OCI-LY3 (cell line): Measurements from ENCODE around the gene SECISBP2.

Experiments used
- H2AFZ ChIP-seq: fragments of 200-600, 300-600 bp; shearing (Covaris generic); 2 replicates; pipeline ENCODE4 v1.6.0; 2014; ENCODE audit warnings: antibody characterized with exemption, low read depth, low read length
- H3K27ac ChIP-seq: fragments of 200-600, 300-600 bp; sonication (generic); 2 replicates; pipeline ENCODE4 v1.5.1; 2014; ENCODE audit warnings: mild to moderate bottlenecking, low read length, moderate library complexity, mixed read lengths
- H3K27me3 ChIP-seq: fragments of 200-600, 300-600 bp; sonication (generic); 2 replicates; pipeline ENCODE4 v1.6.1; 2014; ENCODE audit warnings: low read depth, low read length, mixed read lengths
- H3K36me3 ChIP-seq: fragments of 200-600, 300-600 bp; sonication (generic); replicated peaks from 2 replicates; pipeline ENCODE3; 2014; ENCODE audit warnings: low read depth, low read length, mixed read lengths
- H3K4me1 ChIP-seq: fragments of 300-600, 200-600 bp; sonication (generic); 2 replicates; pipeline ENCODE4 v1.6.1; 2014; ENCODE audit warnings: low read length, mixed read lengths
- H3K4me2 ChIP-seq: fragments of 200-600, 300-600 bp; sonication (generic); 2 replicates; pipeline ENCODE4 v1.6.1; 2014; ENCODE audit warnings: low read length, mixed read lengths
- H3K4me3 ChIP-seq: fragments of 300-600, 200-600 bp; sonication (generic); 2 replicates; pipeline ENCODE4 v1.5.1; 2014; ENCODE audit warnings: antibody characterized with exemption, mild to moderate bottlenecking, low read length, moderate library complexity
- H3K79me2 ChIP-seq: fragments of 300-600, 200-600 bp; shearing (Covaris generic); 2 replicates; pipeline ENCODE4 v1.6.1; 2014; ENCODE audit warnings: mild to moderate bottlenecking, low read length, mixed read lengths
- H3K9ac ChIP-seq: fragments of 300-600, 200-600 bp; shearing (Covaris generic); 2 replicates; pipeline ENCODE4 v1.6.0; 2014; ENCODE audit warnings: mild to moderate bottlenecking, low read length, moderate library complexity
- H3K9me3 ChIP-seq: fragments of 200-600, 300-600 bp; shearing (Covaris generic); 2 replicates; pipeline ENCODE4 v1.6.1; 2014; ENCODE audit warnings: low read length, mixed read lengths; ENCODE audit not compliant: insufficient read depth
- H4K20me1 ChIP-seq: fragments of 200-600, 300-600 bp; sonication (generic); 2 replicates; pipeline ENCODE4 v1.6.1; 2016; ENCODE audit warnings: low read length, mixed read lengths; ENCODE audit not compliant: insufficient read depth
- CTCF ChIP-seq: fragments of 200-600, 300-600 bp; sonication (generic); IDR thresholded peaks from 2 replicates; pipeline ENCODE4 v1.5.1; 2014; ENCODE audit warnings: antibody characterized with exemption, low read length, low read depth
- EZH2phosphoT487 ChIP-seq: fragments of 200-600 bp; shearing (Covaris generic); IDR thresholded peaks from 2 replicates; pipeline ENCODE4 v1.6.1; 2018; ENCODE audit warnings: antibody characterized with exemption, mixed run types, low read depth

SECISBP2 gene

GRCh38 chr9:89367281-89367680, 49.0 kb downstream of the SECISBP2 start:
- H3K79me2 ChIP-seq, result no peaks in the 10 kb centered on the region
- no peak overlapping the region for H3K27ac ChIP-seq
- no peak overlapping the region for H2AFZ ChIP-seq
- no peak overlapping the region for H3K4me3 ChIP-seq
- no peak overlapping the region for H3K9ac ChIP-seq
- peaks cover 6% of the 10 kb centered on the region for H3K36me3 ChIP-seq
- H3K9me3 ChIP-seq, result no peaks in the 10 kb centered on the region
- TF ChIP-seq EZH2phosphoT487 (no peak), CTCF (no peak)
- H3K4me1 ChIP-seq, result no peaks in the 10 kb centered on the region
- H3K4me2 ChIP-seq, result no peak overlapping the region
- no peaks in the 10 kb centered on the region for H3K27me3 ChIP-seq
- no peaks in the 10 kb centered on the region for H4K20me1 ChIP-seq

- H4K20me1 ChIP-seq, result no peaks in the 10 kb centered on the region
- H3K9me3 ChIP-seq, result no peaks in the 10 kb centered on the region
- H3K4me2 ChIP-seq, result no peak overlapping the region
- H3K4me3 ChIP-seq, result no peak overlapping the region
- TF ChIP-seq EZH2phosphoT487 (no peak), CTCF (no peak)
- peaks cover under 1% of the 10 kb centered on the region for H3K36me3 ChIP-seq
- H3K27ac ChIP-seq, result no peak overlapping the region
- no peaks in the 10 kb centered on the region for H3K27me3 ChIP-seq
- H3K9ac ChIP-seq, result no peak overlapping the region
- H2AFZ ChIP-seq, result no peak overlapping the region
- no peaks in the 10 kb centered on the region for H3K4me1 ChIP-seq
- H3K79me2 ChIP-seq, result no peaks in the 10 kb centered on the region
These were observed 49.6 kb downstream of the SECISBP2 start for GRCh38 chr9:89367726-89368437.

GRCh38 chr9:89368550-89368949, 50.2 kb downstream of the SECISBP2 start:
- H3K36me3 ChIP-seq, result no peaks in the 10 kb centered on the region
- no peaks in the 10 kb centered on the region for H3K27me3 ChIP-seq
- H3K79me2 ChIP-seq, result no peaks in the 10 kb centered on the region
- TF ChIP-seq CTCF (no peak), EZH2phosphoT487 (no peak)
- H2AFZ ChIP-seq, result no peak overlapping the region
- H3K9me3 ChIP-seq, result no peaks in the 10 kb centered on the region
- no peaks in the 10 kb centered on the region for H3K4me1 ChIP-seq
- H3K4me3 ChIP-seq, result no peak overlapping the region
- no peak overlapping the region for H3K9ac ChIP-seq
- H3K27ac ChIP-seq, result no peak overlapping the region
- H4K20me1 ChIP-seq, result no peaks in the 10 kb centered on the region
- H3K4me2 ChIP-seq, result no peak overlapping the region

- Histone ChIP-seq H3K4me1 (no peaks in the 10 kb centered on the region), H2AFZ (no peak overlapping the region), H3K4me2 (no peak overlapping the region), H3K9me3 (no peaks in the 10 kb centered on the region), H3K4me3 (no peak overlapping the region), H3K27me3 (no peaks in the 10 kb centered on the region), H3K36me3 (no peaks in the 10 kb centered on the region), H3K79me2 (no peaks in the 10 kb centered on the region), H4K20me1 (no peaks in the 10 kb centered on the region), H3K27ac (no peak overlapping the region), H3K9ac (no peak overlapping the region)
- TF ChIP-seq CTCF, result no peak
- no peak for TF ChIP-seq EZH2phosphoT487
These were observed 50.7 kb downstream of the SECISBP2 start for GRCh38 chr9:89368978-89369377.
